Esophagus squamous epithelium (tissue), 5 donors: ENCODE data around the gene CTIF. TPM values are rescaled to one million over a fixed set of nuclear protein-coding genes. Genes with fewer than 3 reads are reported as not detected.
A peak's percentile ranks its signal among the peaks of the same experiment; 100 is the strongest.

Experiments
- DNase-seq: peaks from one replicate; lab custom pipeline; 2025; lab: John Stamatoyannopoulos, UW
- H3K27ac ChIP-seq, 4 donors: fragments of 200-600 bp; sonication (generic); one replicate each; pipeline ENCODE4 v1.5.1; 2016 to 2019; ENCODE audit warnings: mild to moderate bottlenecking in 1 of 4
- H3K27me3 ChIP-seq, 4 donors: fragments of 200-600 bp; sonication (generic); 1 replicate in 3 of 4; 2 replicates in 1 of 4; pipeline versions ENCODE4 v1.5.1 to v1.6.0; 2017 to 2021; ENCODE audit warnings: antibody characterized with exemption in 1 of 4
- H3K36me3 ChIP-seq, 3 donors: fragments of 200-600 bp; sonication (generic); one replicate each; pipeline ENCODE4 v1.5.1; 2016 to 2019
- H3K4me1 ChIP-seq, 3 donors: fragments of 200-600 bp; sonication (generic); one replicate each; pipeline ENCODE4 v1.5.1; 2017 to 2019
- H3K4me3 ChIP-seq, 4 donors: fragments of 200-600 bp; sonication (generic); 1 replicate in 3 of 4; 2 replicates in 1 of 4; pipeline ENCODE4 v1.5.1; 2016 to 2019; ENCODE audit warnings: mild to moderate bottlenecking in 2 of 4, moderate library complexity in 1 of 4
- H3K9me3 ChIP-seq, 3 donors: fragments of 200-600 bp; sonication (generic); one replicate each; pipeline ENCODE4 v1.5.1; 2016 to 2019
- POLR2A ChIP-seq, 4 donors: fragments of 450-650 bp; IDR thresholded peaks; one replicate each; pipeline ENCODE4 v1.6.1; 2017; ENCODE audit warnings: antibody characterized with exemption in 4 of 4, mild to moderate bottlenecking in 4 of 4, moderate library complexity in 3 of 4
- WGBS, 2 donors: methylation state at CpG; one replicate each; pipeline ENCODE4 v1.1.5; 2018; 5-methylcytosine and 5-hydroxymethylcytosine counted together
- intact Hi-C: fragments of 100-400 bp; cut with DNase I; formaldehyde crosslinking; loops from one replicate; pipeline ENCODE4 v1.15.0; 2022
- total RNA-seq, 4 donors: library from RNA; depleted of rRNA; stranded (reverse); fragments of >200 nt; gene quantifications; one replicate each; pipeline ENCODE4 v1.1.0, GENCODE V29; 2016
- TF ChIP-seq, protein P1 (sequence below), 6 experiments: fragments of 450-650 bp in 4 of 6; fragments of 200-600 bp in 2 of 6; sonication (generic) in 2 of 6; IDR thresholded peaks; one replicate each; pipeline ENCODE4 v1.5.1; 2016 to 2019; ENCODE audit warnings: antibody characterized with exemption in 6 of 6, mild to moderate bottlenecking in 4 of 6, moderate library complexity in 4 of 6
- donor health status: DM: yes; HTN: yes; CAD: no.

The CTIF gene
- total RNA-seq, 4 donors from 2014 or later = 4.7 to 24.2 (median 10.2) TPM

DNA sequence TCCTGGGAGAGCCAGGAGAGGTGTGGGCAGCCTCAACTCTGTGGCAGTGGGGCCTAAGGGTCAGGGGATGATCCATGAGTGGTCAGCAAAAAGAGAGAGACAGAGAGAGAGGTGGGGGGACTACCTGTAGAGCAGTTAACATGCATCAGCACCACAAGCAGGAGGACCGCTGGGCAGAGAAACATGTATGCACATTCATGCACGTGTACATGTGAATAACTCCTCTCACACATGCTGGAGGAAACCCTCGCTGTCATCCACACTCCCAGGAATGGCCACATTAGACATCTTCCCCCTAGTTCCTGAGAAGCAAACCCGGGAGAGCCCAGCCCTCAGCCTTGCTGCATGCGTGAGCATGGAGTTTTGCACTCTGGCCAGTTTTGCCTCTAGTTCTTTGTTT is 245.8 kb downstream of the CTIF start:
- H3K4me1 ChIP-seq = peaks cover 19 to 42% (median 32%) of the 10 kb centered on the region in 3 donors
- peak overlapping the region in 1 of 4 donors; percentile 37 for H3K27ac ChIP-seq
- H3K4me3 ChIP-seq = no peak overlapping the region
- DNase-seq = no peak
- no peaks in the 10 kb centered on the region for H3K27me3 ChIP-seq
- no peak for TF ChIP-seq POLR2A (IDR thresholded peaks at IDR 0.05)
- TF ChIP-seq, protein P1, sequence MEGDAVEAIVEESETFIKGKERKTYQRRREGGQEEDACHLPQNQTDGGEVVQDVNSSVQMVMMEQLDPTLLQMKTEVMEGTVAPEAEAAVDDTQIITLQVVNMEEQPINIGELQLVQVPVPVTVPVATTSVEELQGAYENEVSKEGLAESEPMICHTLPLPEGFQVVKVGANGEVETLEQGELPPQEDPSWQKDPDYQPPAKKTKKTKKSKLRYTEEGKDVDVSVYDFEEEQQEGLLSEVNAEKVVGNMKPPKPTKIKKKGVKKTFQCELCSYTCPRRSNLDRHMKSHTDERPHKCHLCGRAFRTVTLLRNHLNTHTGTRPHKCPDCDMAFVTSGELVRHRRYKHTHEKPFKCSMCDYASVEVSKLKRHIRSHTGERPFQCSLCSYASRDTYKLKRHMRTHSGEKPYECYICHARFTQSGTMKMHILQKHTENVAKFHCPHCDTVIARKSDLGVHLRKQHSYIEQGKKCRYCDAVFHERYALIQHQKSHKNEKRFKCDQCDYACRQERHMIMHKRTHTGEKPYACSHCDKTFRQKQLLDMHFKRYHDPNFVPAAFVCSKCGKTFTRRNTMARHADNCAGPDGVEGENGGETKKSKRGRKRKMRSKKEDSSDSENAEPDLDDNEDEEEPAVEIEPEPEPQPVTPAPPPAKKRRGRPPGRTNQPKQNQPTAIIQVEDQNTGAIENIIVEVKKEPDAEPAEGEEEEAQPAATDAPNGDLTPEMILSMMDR (IDR thresholded peaks at IDR 0.05) = no peak
- H3K9me3 ChIP-seq = no peaks in the 10 kb centered on the region
- WGBS, 2 donors = 55 to 65% methylated on average over 5 of the region's 5 CpGs
- H3K36me3 ChIP-seq = peaks cover 0 to 26% (median 0%) of the 10 kb centered on the region in 3 donors
- intact Hi-C loops = no loop called here

DNA sequence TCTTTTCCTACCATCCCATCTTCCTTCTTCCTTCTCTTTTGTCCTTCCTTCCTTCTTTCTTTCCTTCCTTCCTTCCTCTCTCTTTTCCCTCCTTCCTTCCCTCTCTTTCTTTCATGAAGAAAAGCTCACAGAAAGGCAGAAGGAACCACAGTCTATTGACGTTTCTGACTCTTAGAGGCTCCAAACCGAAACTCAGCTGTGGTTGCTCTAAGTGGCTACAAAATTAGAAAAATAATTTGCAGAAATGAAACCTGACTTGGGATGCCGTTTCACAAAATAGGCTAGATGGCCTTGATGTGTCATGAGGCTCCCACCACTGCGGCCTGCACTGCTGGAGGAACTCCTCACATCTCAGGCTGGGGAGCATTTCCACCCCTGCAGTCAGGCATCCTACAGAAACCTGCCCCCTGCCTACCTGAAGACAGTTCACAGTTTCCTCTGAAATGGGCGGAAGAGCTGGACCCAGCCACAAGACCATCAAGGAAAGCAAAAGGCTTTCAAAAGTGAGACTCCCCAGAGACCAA is 246.3 kb downstream of the CTIF start:
- no peaks in the 10 kb centered on the region for H3K9me3 ChIP-seq
- peaks cover 19 to 42% (median 31%) of the 10 kb centered on the region in 3 donors for H3K4me1 ChIP-seq
- peak overlapping the region in 1 of 4 donors; percentile 26 for H3K27ac ChIP-seq
- TF ChIP-seq POLR2A (IDR thresholded peaks at IDR 0.05) = no peak
- TF ChIP-seq, protein P1 (IDR thresholded peaks at IDR 0.05) = no peak
- no peak for DNase-seq
- peaks cover 0 to 27% (median 0%) of the 10 kb centered on the region in 3 donors for H3K36me3 ChIP-seq
- no peaks in the 10 kb centered on the region for H3K27me3 ChIP-seq
- no peak overlapping the region for H3K4me3 ChIP-seq
- intact Hi-C loops = no loop called here
- WGBS, 2 donors = 76 to 84% methylated on average over 4 to 5 of the region's 5 CpGs

DNA sequence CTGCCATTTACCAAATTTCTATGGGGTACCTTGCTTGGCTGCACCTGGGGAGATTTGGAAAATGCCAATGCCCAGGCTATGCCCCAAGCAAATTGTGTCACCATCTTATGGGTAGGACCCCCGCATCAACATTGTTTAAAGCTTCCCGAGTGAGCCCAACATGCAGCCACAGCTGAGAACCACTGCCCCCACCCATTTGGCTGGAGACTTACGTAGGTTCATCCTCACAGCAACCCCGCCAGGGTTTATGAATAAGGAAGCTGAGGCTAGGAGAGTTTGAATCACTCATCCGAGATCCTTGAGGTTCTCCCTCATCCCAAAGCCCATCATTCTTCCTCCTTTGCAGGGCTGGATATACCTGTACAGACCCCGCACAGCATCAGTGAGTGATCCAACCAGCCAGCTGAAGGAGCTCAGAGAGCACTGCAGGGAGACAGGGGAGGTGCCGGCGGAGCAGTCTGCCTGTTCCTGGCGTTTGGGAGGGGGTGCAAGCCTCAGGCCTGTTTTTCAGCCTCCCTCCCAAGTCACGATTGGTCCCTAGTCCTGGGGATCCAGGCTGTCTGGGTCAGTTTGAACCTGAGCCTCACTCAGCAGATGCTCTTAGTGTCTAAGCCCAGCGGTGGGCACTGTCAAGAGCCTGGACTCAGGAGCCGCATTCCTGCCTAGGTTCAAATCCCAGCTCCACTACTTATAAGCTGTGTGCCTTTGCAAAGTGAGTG is 247.1 kb downstream of the CTIF start:
- H3K36me3 ChIP-seq = peaks cover 0 to 27% (median 0%) of the 10 kb centered on the region in 3 donors
- no peaks in the 10 kb centered on the region for H3K9me3 ChIP-seq
- peaks cover 15 to 37% (median 28%) of the 10 kb centered on the region in 3 donors for H3K4me1 ChIP-seq
- no peaks in the 10 kb centered on the region for H3K27me3 ChIP-seq
- H3K4me3 ChIP-seq = no peak overlapping the region
- DNase-seq = no peak
- H3K27ac ChIP-seq = peak overlapping the region in 1 of 4 donors; percentile 26
- intact Hi-C loops = no loop called here
- 82 to 91% methylated on average over 5 to 7 of the region's 12 CpGs for WGBS, 2 donors
- TF ChIP-seq, protein P1 (IDR thresholded peaks at IDR 0.05) = no peak
- TF ChIP-seq POLR2A (IDR thresholded peaks at IDR 0.05) = no peak

DNA sequence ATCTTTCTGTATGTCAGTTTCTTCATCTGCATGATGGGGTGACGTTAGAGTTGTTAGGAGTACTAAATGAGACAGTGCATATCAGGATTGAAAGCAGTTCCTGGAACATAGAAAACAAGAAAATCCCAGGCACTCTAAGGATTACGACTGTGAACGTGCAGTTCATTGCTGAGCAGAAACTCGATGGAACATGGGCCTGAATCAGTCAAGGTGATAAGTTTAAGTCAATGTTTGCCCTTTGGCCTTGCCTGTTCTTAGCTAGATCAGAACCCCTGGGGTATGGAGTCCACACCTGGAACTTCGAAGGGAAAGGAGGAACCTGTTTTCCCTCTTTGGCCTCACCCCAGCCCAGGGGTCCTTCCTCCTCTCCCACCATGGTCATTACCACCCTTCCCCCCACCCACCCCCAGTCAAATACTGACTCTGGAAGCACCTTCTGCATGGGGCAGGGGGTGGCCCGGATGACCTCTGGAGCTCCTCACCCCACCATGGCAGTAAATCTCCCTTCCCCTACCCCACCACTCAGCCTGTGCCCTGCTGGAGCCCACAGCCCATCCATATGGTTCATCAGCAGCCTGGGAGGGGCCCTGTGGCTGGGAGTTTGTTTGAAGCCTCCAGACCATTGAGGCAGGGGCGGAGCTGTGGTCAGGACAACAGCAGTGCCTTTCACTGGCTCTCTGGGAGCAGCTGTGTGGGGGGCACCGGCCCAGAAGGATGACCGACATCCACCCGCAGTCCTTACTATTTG is 247.8 kb downstream of the CTIF start:
- H3K27me3 ChIP-seq = no peaks in the 10 kb centered on the region
- peaks cover 9 to 34% (median 23%) of the 10 kb centered on the region in 3 donors for H3K4me1 ChIP-seq
- H3K36me3 ChIP-seq = peaks cover 0 to 27% (median 0%) of the 10 kb centered on the region in 3 donors
- no peaks in the 10 kb centered on the region for H3K9me3 ChIP-seq
- no peak overlapping the region for H3K27ac ChIP-seq
- DNase-seq = no peak
- 74 to 94% methylated on average over 8 to 9 of the region's 10 CpGs for WGBS, 2 donors
- no peak overlapping the region for H3K4me3 ChIP-seq
- intact Hi-C loops = no loop called here
- no peak for TF ChIP-seq POLR2A (IDR thresholded peaks at IDR 0.05)

DNA sequence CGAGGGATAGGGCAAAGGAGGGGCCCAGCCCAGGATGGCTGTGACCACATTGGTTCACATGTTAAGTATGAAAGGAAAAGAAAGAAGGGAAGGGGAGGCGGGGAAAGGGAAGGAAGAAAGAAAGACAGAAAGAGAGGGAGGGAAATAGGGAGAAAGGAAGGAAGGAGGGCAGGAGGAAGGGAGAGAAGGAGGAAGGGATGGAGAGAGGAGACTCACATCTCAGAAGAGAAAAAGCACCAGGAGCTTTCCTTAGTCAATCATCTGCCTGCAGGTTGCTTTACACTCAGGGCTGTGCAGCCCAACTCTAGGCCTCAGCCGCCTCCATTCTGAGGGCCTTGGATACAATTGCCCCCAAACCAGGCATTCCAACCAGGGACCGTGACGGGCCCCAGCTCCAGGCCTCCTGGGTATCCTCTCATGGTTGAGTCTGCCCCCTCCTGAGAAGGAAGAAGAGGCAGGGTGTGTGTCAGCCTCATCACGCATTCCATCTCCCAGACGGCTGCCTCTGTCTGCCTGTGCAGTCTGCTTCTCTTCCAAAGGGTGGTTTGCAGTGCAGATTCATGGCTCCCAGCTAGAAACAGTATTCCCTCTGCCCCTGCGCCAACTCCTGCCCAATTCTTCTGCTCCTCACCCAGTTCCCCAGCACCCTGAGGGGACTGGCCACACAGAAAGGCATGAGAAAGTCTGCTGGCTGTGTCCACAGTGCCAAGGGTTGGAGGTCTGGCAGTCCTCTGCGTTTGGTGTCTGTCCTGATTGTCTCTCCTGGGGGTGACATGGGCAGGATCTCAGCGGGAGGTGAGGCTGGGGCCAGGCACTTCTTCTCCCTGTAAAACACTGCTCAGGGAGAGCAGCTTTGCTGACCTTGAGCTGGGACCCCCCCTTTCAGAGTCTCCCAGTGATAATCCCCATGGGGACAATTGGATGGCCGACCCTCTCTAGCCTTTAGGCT is 248.6 kb downstream of the CTIF start:
- intact Hi-C loops = no loop called here
- no peak for DNase-seq

More for the DNA sequence above, 248.6 kb downstream of the CTIF start:
- Histone ChIP-seq H3K4me1 (peaks cover under 1 to 25% (median 14%) of the 10 kb centered on the region in 3 donors), H3K4me3 (no peak overlapping the region), H3K27me3 (no peaks in the 10 kb centered on the region), H3K27ac (no peak overlapping the region), H3K9me3 (no peaks in the 10 kb centered on the region), H3K36me3 (peaks cover 0 to 27% (median 0%) of the 10 kb centered on the region in 3 donors)
- TF ChIP-seq, protein P1 (IDR thresholded peaks at IDR 0.05) = no peak
- TF ChIP-seq POLR2A (IDR thresholded peaks at IDR 0.05) = no peak
- 80 to 89% methylated on average over 4 to 6 of the region's 11 CpGs for WGBS, 2 donors
